NB4 (cell line): Measurements from ENCODE around the gene ARL13B.

Source experiments
- DNase-seq: peaks from one replicate; pipeline ENCODE4 v3.0.0; 2010; ENCODE audit warnings: low read depth
- H3K4me3 ChIP-seq: one replicate; pipeline ENCODE4 v1.5.1; 2011; ENCODE audit warnings: mild to moderate bottlenecking, low read depth, low read length, moderate library complexity
- MAX ChIP-seq: IDR thresholded peaks from 2 replicates; pipeline ENCODE4 v1.6.1; 2011; ENCODE audit warnings: low read depth, low read length
- MYC ChIP-seq: IDR thresholded peaks from 2 replicates; pipeline ENCODE4 v1.6.1; 2011; ENCODE audit warnings: low read depth, low read length
- POLR2A ChIP-seq: IDR thresholded peaks from 2 replicates; pipeline ENCODE4 v1.6.1; 2011; ENCODE audit warnings: mild to moderate bottlenecking; ENCODE audit not compliant: insufficient read length; ENCODE audit errors: extremely low read depth
- TF ChIP-seq, protein P1 (sequence below): IDR thresholded peaks from one replicate; pipeline ENCODE4 v1.5.1; 2012; ENCODE audit warnings: low read depth, low read length

ARL13B gene

DNA sequence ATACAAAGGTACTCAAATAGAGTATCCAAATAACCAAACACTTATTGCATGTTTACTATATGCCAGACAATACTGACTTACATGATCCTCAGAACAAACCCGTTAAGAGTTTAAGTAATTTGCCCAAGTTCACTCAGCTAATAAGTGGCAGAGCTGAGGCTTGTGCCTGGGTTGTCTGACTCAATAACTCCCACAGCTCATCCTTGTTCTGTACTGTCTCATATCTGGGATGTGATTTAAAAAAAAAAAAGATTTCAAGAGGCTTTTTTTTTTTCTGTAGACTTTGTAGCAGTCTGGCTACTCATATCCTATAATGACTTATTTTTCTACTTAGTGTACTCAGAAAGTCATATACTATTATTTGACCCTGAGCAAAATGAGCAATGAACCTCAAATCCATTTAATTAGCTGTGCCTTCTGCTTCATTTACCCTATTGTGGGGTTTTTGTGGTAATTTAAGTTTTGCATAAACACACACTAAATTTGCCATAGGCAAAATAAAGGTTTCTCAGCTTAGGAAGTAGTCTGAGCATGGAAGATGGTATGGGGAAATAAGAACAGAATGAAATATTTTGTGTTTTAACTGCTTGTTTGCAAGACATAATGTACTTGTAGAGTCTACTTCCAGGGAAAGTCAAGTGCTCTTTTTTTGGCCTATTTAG is 86.0 kb downstream of the ARL13B start:
- no peak for DNase-seq
- TF ChIP-seq POLR2A (no peak), MYC (no peak), MAX (no peak)
- TF ChIP-seq, protein P1, sequence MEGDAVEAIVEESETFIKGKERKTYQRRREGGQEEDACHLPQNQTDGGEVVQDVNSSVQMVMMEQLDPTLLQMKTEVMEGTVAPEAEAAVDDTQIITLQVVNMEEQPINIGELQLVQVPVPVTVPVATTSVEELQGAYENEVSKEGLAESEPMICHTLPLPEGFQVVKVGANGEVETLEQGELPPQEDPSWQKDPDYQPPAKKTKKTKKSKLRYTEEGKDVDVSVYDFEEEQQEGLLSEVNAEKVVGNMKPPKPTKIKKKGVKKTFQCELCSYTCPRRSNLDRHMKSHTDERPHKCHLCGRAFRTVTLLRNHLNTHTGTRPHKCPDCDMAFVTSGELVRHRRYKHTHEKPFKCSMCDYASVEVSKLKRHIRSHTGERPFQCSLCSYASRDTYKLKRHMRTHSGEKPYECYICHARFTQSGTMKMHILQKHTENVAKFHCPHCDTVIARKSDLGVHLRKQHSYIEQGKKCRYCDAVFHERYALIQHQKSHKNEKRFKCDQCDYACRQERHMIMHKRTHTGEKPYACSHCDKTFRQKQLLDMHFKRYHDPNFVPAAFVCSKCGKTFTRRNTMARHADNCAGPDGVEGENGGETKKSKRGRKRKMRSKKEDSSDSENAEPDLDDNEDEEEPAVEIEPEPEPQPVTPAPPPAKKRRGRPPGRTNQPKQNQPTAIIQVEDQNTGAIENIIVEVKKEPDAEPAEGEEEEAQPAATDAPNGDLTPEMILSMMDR: no peak
- H3K4me3 ChIP-seq: no peak overlapping the region

- DNase-seq: no peak
- no peak for TF ChIP-seq POLR2A
- TF ChIP-seq, protein P1: no peak
- no peak for TF ChIP-seq MAX
- no peak for TF ChIP-seq MYC
- no peak overlapping the region for H3K4me3 ChIP-seq
Observed at GRCh38 chr3:94066506-94067500, 86.8 kb downstream of the ARL13B start.

DNA sequence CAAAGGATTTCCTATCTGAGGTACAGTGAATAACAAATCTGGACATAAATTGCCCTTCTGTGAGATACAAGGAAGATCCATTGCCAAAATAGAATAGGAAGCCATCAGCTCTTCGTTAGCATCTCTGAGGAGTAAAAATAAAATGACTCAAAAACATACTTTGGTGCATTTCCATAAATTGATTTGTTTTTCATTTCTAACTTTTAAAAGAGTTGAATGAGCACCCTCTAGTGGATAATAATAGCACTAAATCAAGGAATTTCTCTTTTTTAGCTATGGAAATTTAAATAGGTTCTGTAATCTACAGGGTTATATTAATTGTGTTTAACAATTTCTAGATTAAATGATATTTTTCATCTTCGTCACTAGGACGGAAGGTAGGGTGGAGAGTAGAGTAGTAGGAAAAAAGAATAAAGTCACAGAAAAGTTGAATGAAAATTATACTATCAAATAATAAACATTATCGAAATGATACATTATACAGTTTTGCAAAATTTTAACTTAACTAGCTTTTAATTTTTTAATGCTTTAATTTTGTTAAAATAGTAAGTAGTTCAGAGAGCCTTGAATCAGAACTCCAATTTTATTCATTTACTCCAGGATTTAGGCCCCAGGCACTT is 89.3 kb downstream of the ARL13B start:
- peak; percentile 20 for DNase-seq
- no peak overlapping the region for H3K4me3 ChIP-seq
- no peak for TF ChIP-seq MAX
- TF ChIP-seq, protein P1: peak; percentile 15

GRCh38 chr3:94070341-94070911 is 90.5 kb downstream of the ARL13B start:
- TF ChIP-seq, protein P1: no peak
- no peak for TF ChIP-seq MAX
- no peak for TF ChIP-seq POLR2A
- no peak for TF ChIP-seq MYC
- no peak overlapping the region for H3K4me3 ChIP-seq
- DNase-seq: no peak

DNA sequence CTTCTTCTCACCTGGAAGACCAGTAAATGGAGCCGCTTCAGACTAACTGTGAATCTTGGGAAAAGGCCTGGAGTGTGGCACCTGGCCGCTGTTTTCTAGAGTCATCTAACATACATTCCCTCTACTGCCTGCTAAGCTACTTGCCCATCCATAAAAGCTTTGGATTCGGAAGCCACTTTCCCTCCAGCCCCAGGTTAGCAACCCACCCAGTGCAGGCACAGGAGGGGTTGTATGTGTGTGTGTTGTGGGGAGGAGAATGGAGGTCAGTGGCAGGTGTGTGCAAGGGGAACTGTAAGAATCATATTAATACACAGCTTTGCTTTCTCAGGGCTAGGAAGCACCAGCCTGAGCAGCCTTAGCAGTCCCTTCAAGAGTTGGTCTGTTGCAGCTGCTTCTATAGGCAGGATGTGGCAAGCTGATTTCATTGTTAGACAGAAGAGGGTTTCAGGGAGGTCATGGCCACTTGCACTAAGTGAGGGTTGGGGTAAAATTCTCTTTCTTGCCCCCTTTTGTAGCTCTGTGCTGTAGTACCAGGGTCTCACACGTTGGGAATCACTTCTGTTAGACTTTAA is 91.8 kb downstream of the ARL13B start:
- H3K4me3 ChIP-seq: no peak overlapping the region
- TF ChIP-seq MYC (no peak), MAX (no peak)
- TF ChIP-seq, protein P1: no peak
- DNase-seq: no peak
